GM12801 (cell line): ENCODE data around the gene PKD2L1.

Source experiments
- TF ChIP-seq, protein P1 (sequence below): IDR thresholded peaks from one replicate; pipeline ENCODE4 v1.5.1; 2011; ENCODE audit warnings: control low read depth; ENCODE audit not compliant: insufficient read length; ENCODE audit errors: extremely low read depth

The PKD2L1 gene

GRCh38 chr10:100349672-100350071, 19.6 kb upstream of the PKD2L1 start:
- TF ChIP-seq, protein P1, sequence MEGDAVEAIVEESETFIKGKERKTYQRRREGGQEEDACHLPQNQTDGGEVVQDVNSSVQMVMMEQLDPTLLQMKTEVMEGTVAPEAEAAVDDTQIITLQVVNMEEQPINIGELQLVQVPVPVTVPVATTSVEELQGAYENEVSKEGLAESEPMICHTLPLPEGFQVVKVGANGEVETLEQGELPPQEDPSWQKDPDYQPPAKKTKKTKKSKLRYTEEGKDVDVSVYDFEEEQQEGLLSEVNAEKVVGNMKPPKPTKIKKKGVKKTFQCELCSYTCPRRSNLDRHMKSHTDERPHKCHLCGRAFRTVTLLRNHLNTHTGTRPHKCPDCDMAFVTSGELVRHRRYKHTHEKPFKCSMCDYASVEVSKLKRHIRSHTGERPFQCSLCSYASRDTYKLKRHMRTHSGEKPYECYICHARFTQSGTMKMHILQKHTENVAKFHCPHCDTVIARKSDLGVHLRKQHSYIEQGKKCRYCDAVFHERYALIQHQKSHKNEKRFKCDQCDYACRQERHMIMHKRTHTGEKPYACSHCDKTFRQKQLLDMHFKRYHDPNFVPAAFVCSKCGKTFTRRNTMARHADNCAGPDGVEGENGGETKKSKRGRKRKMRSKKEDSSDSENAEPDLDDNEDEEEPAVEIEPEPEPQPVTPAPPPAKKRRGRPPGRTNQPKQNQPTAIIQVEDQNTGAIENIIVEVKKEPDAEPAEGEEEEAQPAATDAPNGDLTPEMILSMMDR = no peak

- TF ChIP-seq, protein P1 = no peak
Measured at GRCh38 chr10:100349087-100349486, 19.1 kb upstream of the PKD2L1 start.

- TF ChIP-seq, protein P1 = no peak
Measured at GRCh38 chr10:100348389-100348927, 18.4 kb upstream of the PKD2L1 start.

DNA sequence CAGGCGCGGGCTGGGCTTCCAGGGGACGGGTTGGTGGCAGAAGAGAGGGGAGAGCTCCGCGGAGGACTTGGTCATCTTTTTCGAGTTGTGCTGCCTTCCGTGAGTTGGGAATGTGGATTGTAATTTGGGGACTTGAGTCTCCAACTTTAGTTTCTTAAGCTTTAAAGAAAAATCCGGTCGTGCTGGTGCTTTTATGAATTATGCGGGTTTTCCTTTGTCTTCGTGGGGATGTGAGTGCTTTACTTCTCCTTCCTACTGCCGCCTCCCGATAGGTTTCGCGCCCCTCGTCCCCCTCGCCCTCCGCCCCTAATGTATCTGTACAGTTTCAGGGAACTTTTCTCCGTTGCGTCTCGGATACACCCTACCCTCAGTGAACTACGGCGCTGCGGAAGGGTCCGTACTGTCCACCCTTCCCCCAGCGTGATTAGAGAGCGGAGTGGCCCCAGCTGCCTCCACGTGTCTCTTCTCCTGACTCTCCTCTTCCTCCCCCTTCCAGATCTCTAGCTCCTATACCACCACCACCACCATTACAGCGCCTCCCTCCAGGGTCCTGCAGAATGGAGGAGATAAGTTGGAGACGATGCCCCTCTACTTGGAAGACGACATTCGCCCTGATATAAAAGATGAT, 17.7 kb upstream of the PKD2L1 start:
- TF ChIP-seq, protein P1 = no peak

GRCh38 chr10:100346765-100347567, 16.9 kb upstream of the PKD2L1 start, which contains the start of gene SCD:
TSS of gene SCD (plus strand) at chr10:100347233. CDS start at chr10:100347505, 272 bp downstream.
- TF ChIP-seq, protein P1 = no peak

DNA sequence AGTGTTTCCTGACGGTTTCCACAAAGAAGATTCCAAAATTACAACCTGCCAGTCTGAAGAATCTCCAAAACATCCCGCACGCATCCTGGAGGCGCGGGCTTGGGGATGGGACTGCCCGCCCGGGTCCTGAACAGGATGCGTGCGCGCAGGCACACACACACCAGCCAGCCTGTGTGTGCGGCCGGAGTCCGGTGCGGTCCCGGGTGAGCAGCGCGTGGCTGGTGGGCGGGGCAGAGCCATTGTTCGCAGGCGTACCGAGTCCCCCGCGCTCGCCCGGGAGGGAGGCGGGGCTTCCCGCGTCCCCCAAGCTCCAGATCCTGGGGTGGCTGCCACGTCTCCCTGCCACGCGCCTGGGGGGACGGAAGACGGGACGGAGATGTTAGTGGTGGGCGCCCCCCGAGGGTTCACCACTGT, 16.3 kb upstream of the PKD2L1 start:
- TF ChIP-seq, protein P1 = no peak

DNA sequence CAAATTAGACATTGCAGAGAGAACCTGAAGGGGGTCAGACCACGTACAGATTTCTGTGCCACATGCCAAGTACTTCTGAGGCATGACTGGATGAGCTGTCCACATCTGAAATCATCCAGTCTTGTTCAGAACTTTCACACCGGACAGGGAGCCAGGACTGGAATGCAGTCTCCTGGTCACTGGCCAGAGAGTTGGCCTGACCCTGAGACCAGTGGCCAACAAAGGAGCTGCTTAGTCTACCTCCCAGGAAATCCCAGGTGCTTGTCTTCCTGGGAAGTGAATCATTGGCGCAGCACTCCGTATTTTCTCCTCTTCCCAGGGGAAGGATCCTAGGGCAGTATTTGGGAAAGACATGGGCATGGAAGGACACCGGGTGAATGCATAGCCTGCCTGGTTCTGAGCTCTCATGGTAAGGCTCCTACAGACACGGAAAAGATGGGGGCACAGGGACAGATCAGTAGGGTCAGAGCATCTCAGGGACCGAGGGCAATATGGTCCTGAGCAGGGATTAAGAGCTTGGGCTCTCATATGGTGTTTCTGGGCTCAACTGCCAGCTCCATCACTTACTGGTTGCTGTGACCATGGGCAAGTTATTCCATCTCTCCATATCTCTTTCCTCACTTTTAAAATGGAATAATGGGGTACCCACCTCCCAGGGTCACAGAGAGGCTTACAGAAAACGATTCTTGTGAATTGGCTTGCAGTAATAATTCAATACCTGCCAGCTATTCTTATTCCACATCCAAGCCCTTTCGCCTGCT, 15.7 kb upstream of the PKD2L1 start:
- TF ChIP-seq, protein P1 = no peak
